Kidney epithelial cell (primary cell): ENCODE measurements around the gene GUCY2C. TPM values are rescaled to one million over a fixed set of nuclear protein-coding genes. Genes with fewer than 3 reads are reported as not detected.
A peak's percentile ranks its signal among the peaks of the same experiment; 100 is the strongest.

ENCODE experiments used
- DNase-seq: peaks from one replicate; pipeline ENCODE4 v3.0.0-alpha.2; 2010; ENCODE audit warnings: low read depth
- H3K27me3 ChIP-seq: 2 replicates; pipeline ENCODE4 v1.6.0; 2011; ENCODE audit warnings: low read length; ENCODE audit not compliant: control insufficient read depth, insufficient read depth
- H3K36me3 ChIP-seq: 2 replicates; pipeline ENCODE4 v1.5.1; 2011; ENCODE audit warnings: low read length; ENCODE audit not compliant: control insufficient read depth, insufficient read depth
- H3K4me3 ChIP-seq: 2 replicates; pipeline ENCODE4 v1.5.1; 2011; ENCODE audit warnings: low read depth, mild to moderate bottlenecking, control low read depth, low read length
- CTCF ChIP-seq: IDR thresholded peaks from 2 replicates; pipeline ENCODE4 v1.5.1; 2011; ENCODE audit warnings: mild to moderate bottlenecking, moderate library complexity, low read length, control low read depth, inconsistent platforms; ENCODE audit not compliant: insufficient read depth, poor library complexity, severe bottlenecking
- total RNA-seq: library from RNA; depleted of rRNA; stranded (reverse); fragments of >200 nt; gene quantifications from 2 replicates; pipeline ENCODE4 v1.2.3, GENCODE V29; 2015

GUCY2C gene
- total RNA-seq, 1 donor from 2014 or later, result not detected

- no peaks in the 10 kb centered on the region for H3K27me3 ChIP-seq
- no peak for DNase-seq
- no peak for TF ChIP-seq CTCF
- H3K36me3 ChIP-seq, result no peaks in the 10 kb centered on the region
- no peak overlapping the region for H3K4me3 ChIP-seq
Measured at GRCh38 chr12:14681190-14681589, 15.2 kb downstream of the GUCY2C start.

GRCh38 chr12:14678547-14679150 is 17.8 kb downstream of the GUCY2C start:
- H3K27me3 ChIP-seq, result no peaks in the 10 kb centered on the region
- H3K36me3 ChIP-seq, result no peaks in the 10 kb centered on the region
- no peak overlapping the region for H3K4me3 ChIP-seq
- TF ChIP-seq CTCF, result no peak
- DNase-seq, result no peak

GRCh38 chr12:14668591-14668990 is 27.8 kb downstream of the GUCY2C start:
- no peaks in the 10 kb centered on the region for H3K36me3 ChIP-seq
- no peak for DNase-seq
- TF ChIP-seq CTCF, result no peak
- no peaks in the 10 kb centered on the region for H3K27me3 ChIP-seq
- H3K4me3 ChIP-seq, result no peak overlapping the region

- no peak for TF ChIP-seq CTCF
- no peak for DNase-seq
- no peaks in the 10 kb centered on the region for H3K27me3 ChIP-seq
- H3K36me3 ChIP-seq, result no peaks in the 10 kb centered on the region
- H3K4me3 ChIP-seq, result no peak overlapping the region
Measured at GRCh38 chr12:14665354-14666348, 30.7 kb downstream of the GUCY2C start.

GRCh38 chr12:14664434-14665023 is 31.9 kb downstream of the GUCY2C start:
- Histone ChIP-seq H3K36me3 (no peaks in the 10 kb centered on the region), H3K4me3 (no peak overlapping the region), H3K27me3 (no peaks in the 10 kb centered on the region)
- no peak for DNase-seq
- peak; percentile 63 for TF ChIP-seq CTCF
